IMR-90 (cell line): ENCODE data around the gene SCYL3. TPM values are rescaled to one million over a fixed set of nuclear protein-coding genes. Genes with fewer than 3 reads are reported as not detected.

ENCODE experiments used
- ATAC-seq: fragments of 200-7000 bp; cut with Tn5 transposase; 2 replicates; pipeline ENCODE4 v1.9.1; 2020; ENCODE audit warnings: low read depth, mild to moderate bottlenecking, moderate library complexity
- BruUV-seq: library from RNA; stranded (reverse); fragments of 400-500 nt; replicated peaks from 2 replicates; lab custom pipeline; 2021; lab: Mats Ljungman, UMichigan
- CTCF ChIA-PET: fragments of 300-600 bp; formaldehyde crosslinking; extraction: SDS; loops from one replicate; lab custom pipeline; 2021; ENCODE audit warnings: antibody characterized with exemption; lab: Yijun Ruan, JAX
- POLR2A ChIA-PET: fragments of 300-600 bp; sonication (Branson Sonifier 250); formaldehyde crosslinking; loops from one replicate; lab custom pipeline; 2022; ENCODE audit warnings: antibody characterized with exemption; ENCODE audit not compliant: unreplicated experiment; lab: Charles Lee
- DNase-seq: peaks from one replicate; pipeline ENCODE4 v3.0.0; 2013
- H2AFZ ChIP-seq: replicated peaks from 2 replicates; pipeline ENCODE3; 2013; ENCODE audit warnings: low read length, mild to moderate bottlenecking; ENCODE audit not compliant: poor library complexity
- H2AK5ac ChIP-seq: 2 replicates; pipeline ENCODE4 v1.6.1; 2013; ENCODE audit warnings: low read depth, low read length, inconsistent platforms
- H2AK9ac ChIP-seq: replicated peaks from 2 replicates; pipeline ENCODE3; 2013; ENCODE audit warnings: mild to moderate bottlenecking, low read depth, low read length, moderate library complexity; ENCODE audit not compliant: poor library complexity
- H2BK120ac ChIP-seq: 2 replicates; pipeline ENCODE4 v1.6.1; 2013; ENCODE audit warnings: low read depth, low read length, inconsistent platforms
- H2BK15ac ChIP-seq: 3 replicates; pipeline ENCODE4 v1.6.1; 2013; ENCODE audit warnings: low read depth, low read length, inconsistent platforms
- H2BK20ac ChIP-seq: 2 replicates; pipeline ENCODE4 v1.6.1; 2013; ENCODE audit warnings: low read depth, mild to moderate bottlenecking, inconsistent platforms, low read length, moderate library complexity
- H2BK5ac ChIP-seq: 2 replicates; pipeline ENCODE4 v1.6.1; 2013; ENCODE audit warnings: mild to moderate bottlenecking, low read depth, low read length, inconsistent platforms; ENCODE audit not compliant: poor library complexity, severe bottlenecking
- H3K14ac ChIP-seq: replicated peaks from 2 replicates; pipeline ENCODE4 v1.6.1; 2013; ENCODE audit warnings: low read depth, low read length, inconsistent platforms
- H3K18ac ChIP-seq: 2 replicates; pipeline ENCODE4 v1.6.1; 2013; ENCODE audit warnings: low read depth, low read length, control low read depth
- H3K23ac ChIP-seq: 2 replicates; pipeline ENCODE4 v1.6.1; 2013; ENCODE audit warnings: low read depth, low read length, inconsistent platforms
- H3K27ac ChIP-seq: 2 replicates; pipeline ENCODE4 v1.5.1; 2013; ENCODE audit warnings: mild to moderate bottlenecking, control low read depth, low read length; ENCODE audit not compliant: insufficient read depth
- H3K27me3 ChIP-seq: 2 replicates; pipeline ENCODE4 v1.6.1; 2013; ENCODE audit warnings: low read length; ENCODE audit not compliant: control insufficient read depth, insufficient read depth
- H3K36me3 ChIP-seq: 2 replicates; pipeline ENCODE4 v1.6.1; 2013; ENCODE audit warnings: low read length, mixed read lengths; ENCODE audit not compliant: control insufficient read depth, insufficient read depth
- H3K4ac ChIP-seq: 2 replicates; pipeline ENCODE4 v1.6.1; 2013; ENCODE audit warnings: low read depth, low read length, inconsistent platforms
- H3K4me1 ChIP-seq: 2 replicates; pipeline ENCODE4 v1.6.1; 2013; ENCODE audit warnings: low read length, mixed read lengths; ENCODE audit not compliant: control insufficient read depth, insufficient read depth
- H3K4me2 ChIP-seq: 2 replicates; pipeline ENCODE4 v1.6.1; 2013; ENCODE audit warnings: low read depth, mild to moderate bottlenecking, control low read depth, low read length, moderate library complexity
- H3K4me3 ChIP-seq: 2 replicates; pipeline ENCODE4 v1.5.1; 2013; ENCODE audit warnings: low read depth, mild to moderate bottlenecking, control low read depth, low read length, moderate library complexity; ENCODE audit not compliant: insufficient read depth
- H3K56ac ChIP-seq: 2 replicates; pipeline ENCODE4 v1.6.1; 2013; ENCODE audit warnings: low read length, inconsistent platforms; ENCODE audit not compliant: insufficient read depth; ENCODE audit errors: extremely low read depth
- H3K79me1 ChIP-seq, 2 experiments: 2 replicates each; pipeline ENCODE4 v1.6.1; 2013; ENCODE audit warnings: low read length in 2 of 2, inconsistent platforms in 1 of 2, low read depth in 1 of 2
- H3K9ac ChIP-seq: 2 replicates; pipeline ENCODE4 v1.6.1; 2013; ENCODE audit warnings: low read depth, low read length, control low read depth
- H3K9me1 ChIP-seq: 2 replicates; pipeline ENCODE4 v1.6.1; 2013; ENCODE audit warnings: low read length, inconsistent platforms; ENCODE audit not compliant: insufficient read depth
- H3K9me3 ChIP-seq: 2 replicates; pipeline ENCODE4 v1.6.1; 2013; ENCODE audit warnings: low read length; ENCODE audit not compliant: control insufficient read depth, insufficient read depth
- H4K20me1 ChIP-seq: 2 replicates; pipeline ENCODE4 v1.6.1; 2013; ENCODE audit warnings: low read length, inconsistent platforms; ENCODE audit not compliant: insufficient read depth
- H4K5ac ChIP-seq: 2 replicates; pipeline ENCODE4 v1.6.1; 2013; ENCODE audit warnings: mild to moderate bottlenecking, low read depth, low read length, control low read depth
- H4K8ac ChIP-seq, 2 experiments: 2 replicates each; pipeline ENCODE4 v1.6.1; 2013; ENCODE audit warnings: low read depth in 2 of 2, low read length in 2 of 2, control low read depth in 1 of 2, inconsistent platforms in 1 of 2
- H4K91ac ChIP-seq: 2 replicates; pipeline ENCODE4 v1.6.1; 2013; ENCODE audit warnings: low read depth, low read length, inconsistent platforms; ENCODE audit not compliant: insufficient read depth
- BHLHE40 ChIP-seq: fragments of 150-350 bp; IDR thresholded peaks from 2 replicates; pipeline ENCODE4 v1.6.1; 2016; ENCODE audit warnings: mild to moderate bottlenecking, low read depth, low read length
- CEBPB ChIP-seq: IDR thresholded peaks from 2 replicates; pipeline ENCODE4 v1.6.1; 2012; ENCODE audit warnings: low read depth, low read length, improper control_type of control experiment
- CHD1 ChIP-seq: IDR thresholded peaks from 2 replicates; pipeline ENCODE4 v1.6.1; 2012; ENCODE audit warnings: low read depth, low read length, improper control_type of control experiment
- FOS ChIP-seq: fragments of 150-350 bp; IDR thresholded peaks from 2 replicates; pipeline ENCODE4 v1.6.1; 2016; ENCODE audit warnings: low read depth, low read length
- MAFK ChIP-seq: IDR thresholded peaks from 2 replicates; pipeline ENCODE4 v1.6.1; 2012; ENCODE audit warnings: low read depth, low read length, improper control_type of control experiment
- MAZ ChIP-seq: IDR thresholded peaks from 2 replicates; pipeline ENCODE4 v1.6.1; 2012; ENCODE audit warnings: low read depth, mild to moderate bottlenecking, low read length, improper control_type of control experiment, moderate library complexity, borderline replicate concordance
- MXI1 ChIP-seq: IDR thresholded peaks from 2 replicates; pipeline ENCODE4 v1.6.1; 2012; ENCODE audit warnings: low read depth, mild to moderate bottlenecking, low read length, moderate library complexity, borderline replicate concordance
- NFE2L2 ChIP-seq: fragments of 150-350 bp; IDR thresholded peaks from 2 replicates; pipeline ENCODE4 v1.6.1; 2016; ENCODE audit warnings: low read depth, mild to moderate bottlenecking, low read length
- POLR2A ChIP-seq: IDR thresholded peaks from 2 replicates; pipeline ENCODE4 v1.6.1; 2012; ENCODE audit warnings: mild to moderate bottlenecking, low read depth, low read length
- RAD21 ChIP-seq: IDR thresholded peaks from 2 replicates; pipeline ENCODE4 v1.6.1; 2012; ENCODE audit warnings: low read length, improper control_type of control experiment
- RCOR1 ChIP-seq: IDR thresholded peaks from 2 replicates; pipeline ENCODE4 v1.6.1; 2012; ENCODE audit warnings: mild to moderate bottlenecking, low read length, improper control_type of control experiment; ENCODE audit not compliant: insufficient replicate concordance
- RFX5 ChIP-seq: IDR thresholded peaks from 2 replicates; pipeline ENCODE4 v1.8.0; 2012; ENCODE audit warnings: low read depth, mild to moderate bottlenecking, low read length, moderate library complexity
- SMC3 ChIP-seq: fragments of 150-350 bp; IDR thresholded peaks from 2 replicates; pipeline ENCODE4 v1.6.1; 2016; ENCODE audit warnings: low read depth, mild to moderate bottlenecking, antibody characterized with exemption, low read length, moderate library complexity
- USF2 ChIP-seq: fragments of 150-350 bp; IDR thresholded peaks from 2 replicates; pipeline ENCODE4 v1.6.1; 2017; ENCODE audit warnings: mild to moderate bottlenecking, antibody characterized with exemption, low read length, low read depth
- dilution Hi-C: fragments of 300-500 bp; cut with HindIII; formaldehyde crosslinking; loops from one replicate; pipeline ENCODE4 v1.14.3; 2018; ENCODE audit warnings: low sequenced_read_pairs; ENCODE audit not compliant: unreplicated experiment
- in situ Hi-C: fragments of 300-500 bp; cut with MboI; formaldehyde crosslinking; loops from 3 replicates; pipeline ENCODE4 v1.14.3; 2019; ENCODE audit warnings: low sequenced_read_pairs, inconsistent platforms, mixed read lengths
- intact Hi-C: fragments of 100-400 bp; cut with micrococcal nuclease; formaldehyde crosslinking; loops from 2 replicates; pipeline ENCODE4 v1.10.0; 2022
- polyA plus RNA-seq, 3 experiments: library from polyadenylated mRNA; depleted of rRNA; stranded (reverse); fragments of >200 nt; gene quantifications; 2 replicates each; pipeline ENCODE4 v1.2.3, GENCODE V29; 2012; ENCODE audit warnings: low replicate concordance in 1 of 3
- total RNA-seq: library from RNA; depleted of rRNA; stranded (reverse); fragments of >200 nt; gene quantifications from 2 replicates; pipeline ENCODE4 v1.2.3, GENCODE V29; 2012
- TF ChIP-seq, protein P1 (sequence below): conservative IDR thresholded peaks from 2 replicates; pipeline ENCODE4 v1.5.1; 2012; ENCODE audit warnings: mild to moderate bottlenecking, low read depth, low read length, improper control_type of control experiment
- TF ChIP-seq, protein P2 (sequence below): fragments of 150-350 bp; IDR thresholded peaks from 2 replicates; pipeline ENCODE4 v1.6.1; 2016; ENCODE audit warnings: low read depth, mild to moderate bottlenecking, low read length, moderate library complexity, borderline replicate concordance

Gene SCYL3
- total and polyA plus RNA-seq, 2 of the 4 experiments (the other 2 are of a cell fraction), result 3.9 to 8.4 TPM

DNA sequence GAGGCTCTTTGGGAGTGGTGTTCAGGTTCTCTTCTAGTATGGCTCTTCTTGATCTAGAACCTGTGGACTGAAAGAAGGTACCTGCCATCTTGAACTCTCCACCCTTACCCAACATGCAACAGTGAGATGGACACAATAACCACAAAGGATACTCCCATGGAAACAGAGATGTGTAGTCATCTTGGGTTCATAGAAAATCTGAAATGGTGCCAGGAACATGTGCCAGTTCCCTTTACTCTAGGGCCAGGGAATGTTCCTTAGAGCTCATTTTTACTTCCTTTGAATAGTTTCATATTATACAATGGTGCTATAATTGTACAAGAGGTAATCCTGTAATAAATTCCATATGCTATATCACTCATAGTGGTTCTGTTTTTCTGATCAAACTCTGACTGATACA, 13.2 kb upstream of the SCYL3 start:
- H3K9me1 ChIP-seq, result no peaks in the 10 kb centered on the region
- BruUV-seq, result no TSS peak
- no peak overlapping the region for H3K56ac ChIP-seq
- intact Hi-C loops (no loop called here), in situ Hi-C loops (no loop called here), dilution Hi-C loops (no loop called here)
- no peak overlapping the region for H2BK5ac ChIP-seq
- no peak for DNase-seq
- no peak overlapping the region for H3K18ac ChIP-seq
- no peaks in the 10 kb centered on the region for H3K36me3 ChIP-seq
- no peaks in the 10 kb centered on the region for H3K79me1 ChIP-seq
- no peak overlapping the region for H2BK15ac ChIP-seq
- H3K4me3 ChIP-seq, result no peak overlapping the region
- CTCF ChIA-PET, result interaction anchor here (0.7 kb wide), 1 partner anchor 91 kb away, joined by 5 read pairs; no protein-coding TSS in a partner anchor
- POLR2A ChIA-PET, result no interaction called here
- no peaks in the 10 kb centered on the region for H3K9me3 ChIP-seq
- H4K5ac ChIP-seq, result no peak overlapping the region
- no peak overlapping the region for H2BK20ac ChIP-seq
- H3K4me1 ChIP-seq, result no peaks in the 10 kb centered on the region
- H3K23ac ChIP-seq, result no peak overlapping the region
- no peaks in the 10 kb centered on the region for H4K20me1 ChIP-seq
- no peak overlapping the region for H3K27ac ChIP-seq
- H2AK9ac ChIP-seq, result no peak overlapping the region
- H3K4ac ChIP-seq, result no peak overlapping the region
- no peak for ATAC-seq
- no peak overlapping the region for H2AFZ ChIP-seq
- no peaks in the 10 kb centered on the region; the same call in 1 of the 2 replicates for H3K27me3 ChIP-seq
- no peak overlapping the region for H3K9ac ChIP-seq
- H2AK5ac ChIP-seq, result no peak overlapping the region
- H4K8ac ChIP-seq, result no peak overlapping the region
- H3K14ac ChIP-seq, result no peak overlapping the region
- H2BK120ac ChIP-seq, result no peak overlapping the region
- TF ChIP-seq POLR2A, result no peak
- TF ChIP-seq, protein P1, sequence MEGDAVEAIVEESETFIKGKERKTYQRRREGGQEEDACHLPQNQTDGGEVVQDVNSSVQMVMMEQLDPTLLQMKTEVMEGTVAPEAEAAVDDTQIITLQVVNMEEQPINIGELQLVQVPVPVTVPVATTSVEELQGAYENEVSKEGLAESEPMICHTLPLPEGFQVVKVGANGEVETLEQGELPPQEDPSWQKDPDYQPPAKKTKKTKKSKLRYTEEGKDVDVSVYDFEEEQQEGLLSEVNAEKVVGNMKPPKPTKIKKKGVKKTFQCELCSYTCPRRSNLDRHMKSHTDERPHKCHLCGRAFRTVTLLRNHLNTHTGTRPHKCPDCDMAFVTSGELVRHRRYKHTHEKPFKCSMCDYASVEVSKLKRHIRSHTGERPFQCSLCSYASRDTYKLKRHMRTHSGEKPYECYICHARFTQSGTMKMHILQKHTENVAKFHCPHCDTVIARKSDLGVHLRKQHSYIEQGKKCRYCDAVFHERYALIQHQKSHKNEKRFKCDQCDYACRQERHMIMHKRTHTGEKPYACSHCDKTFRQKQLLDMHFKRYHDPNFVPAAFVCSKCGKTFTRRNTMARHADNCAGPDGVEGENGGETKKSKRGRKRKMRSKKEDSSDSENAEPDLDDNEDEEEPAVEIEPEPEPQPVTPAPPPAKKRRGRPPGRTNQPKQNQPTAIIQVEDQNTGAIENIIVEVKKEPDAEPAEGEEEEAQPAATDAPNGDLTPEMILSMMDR, result no peak
- TF ChIP-seq BHLHE40, result no peak
- TF ChIP-seq NFE2L2, result no peak
- no peak for TF ChIP-seq CHD1
- TF ChIP-seq FOS, result no peak
- TF ChIP-seq USF2, result no peak
- no peak for TF ChIP-seq CEBPB
- TF ChIP-seq MXI1, result no peak
- TF ChIP-seq RCOR1, result no peak
- TF ChIP-seq RAD21, result no peak
- no peak for TF ChIP-seq RFX5
- TF ChIP-seq MAFK, result no peak
- no peak for TF ChIP-seq MAZ
- TF ChIP-seq, protein P2, sequence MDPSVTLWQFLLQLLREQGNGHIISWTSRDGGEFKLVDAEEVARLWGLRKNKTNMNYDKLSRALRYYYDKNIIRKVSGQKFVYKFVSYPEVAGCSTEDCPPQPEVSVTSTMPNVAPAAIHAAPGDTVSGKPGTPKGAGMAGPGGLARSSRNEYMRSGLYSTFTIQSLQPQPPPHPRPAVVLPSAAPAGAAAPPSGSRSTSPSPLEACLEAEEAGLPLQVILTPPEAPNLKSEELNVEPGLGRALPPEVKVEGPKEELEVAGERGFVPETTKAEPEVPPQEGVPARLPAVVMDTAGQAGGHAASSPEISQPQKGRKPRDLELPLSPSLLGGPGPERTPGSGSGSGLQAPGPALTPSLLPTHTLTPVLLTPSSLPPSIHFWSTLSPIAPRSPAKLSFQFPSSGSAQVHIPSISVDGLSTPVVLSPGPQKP, result no peak
- no peak for TF ChIP-seq SMC3
- no peak overlapping the region for H3K4me2 ChIP-seq
- no peak overlapping the region for H4K91ac ChIP-seq
